22Rv1 (cell line): Measurements from ENCODE around the gene C6orf58.

Experiments used
- CTCF ChIP-seq: fragments of 450-650 bp; IDR thresholded peaks from 2 replicates; pipeline ENCODE4 v1.5.1; 2017; ENCODE audit warnings: mild to moderate bottlenecking
- ZFX ChIP-seq: fragments of 450-650 bp; IDR thresholded peaks from 2 replicates; pipeline ENCODE4 v1.6.1; 2017; ENCODE audit warnings: antibody characterized with exemption, borderline replicate concordance

- no peak for TF ChIP-seq CTCF
- no peak for TF ChIP-seq ZFX
Measured at GRCh38 chr6:127585123-127585522, 8.1 kb downstream of the C6orf58 start.
